ENCODE data around the gene PTPRF.
"Not testable (repeated sequence)": the region's sequence is repeated elsewhere in the genome, so short reads cannot be mapped to it uniquely, and the experiment has no call there.

PTPRF gene

DNA sequence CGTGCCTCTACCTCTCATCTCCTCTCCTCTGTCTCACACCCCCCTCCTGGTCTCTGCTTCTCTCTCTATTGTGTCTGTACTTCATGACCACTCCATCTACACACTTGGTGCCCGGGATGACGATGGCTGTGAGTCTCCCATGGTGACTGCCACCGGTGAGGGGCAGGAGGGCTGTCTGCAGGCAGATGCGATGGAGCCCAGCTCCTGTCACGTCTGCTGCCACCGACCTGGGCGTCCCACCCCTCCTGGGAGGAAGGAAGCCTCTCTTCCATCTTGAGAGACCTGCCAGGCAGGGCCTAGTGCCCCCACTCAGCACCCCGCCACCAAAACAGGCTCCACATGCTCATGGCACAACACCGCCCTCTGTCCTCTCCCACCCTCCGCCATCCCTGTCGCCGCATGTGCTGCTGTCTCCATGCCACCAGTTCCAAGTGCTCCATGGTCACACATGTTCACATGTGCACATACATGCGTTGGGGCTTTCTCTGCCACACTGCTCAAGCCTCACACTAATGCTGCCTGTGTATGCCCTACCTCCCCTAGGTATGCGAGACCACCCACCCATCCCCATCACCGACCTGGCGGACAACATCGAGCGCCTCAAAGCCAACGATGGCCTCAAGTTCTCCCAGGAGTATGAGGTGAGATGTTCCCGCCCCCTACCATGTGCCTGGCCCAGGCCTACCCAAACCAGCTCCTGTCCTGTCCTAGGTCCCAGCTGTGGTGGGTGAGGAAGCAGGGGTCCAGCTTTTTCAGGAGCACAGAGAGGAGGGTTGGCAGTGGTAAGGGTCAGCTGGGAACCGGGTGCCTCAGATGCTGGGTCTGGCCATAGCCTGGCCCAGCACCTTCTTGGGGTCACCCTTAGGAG lies 82.6 kb downstream of the PTPRF start:
- DNase-seq, result no peak

DNA sequence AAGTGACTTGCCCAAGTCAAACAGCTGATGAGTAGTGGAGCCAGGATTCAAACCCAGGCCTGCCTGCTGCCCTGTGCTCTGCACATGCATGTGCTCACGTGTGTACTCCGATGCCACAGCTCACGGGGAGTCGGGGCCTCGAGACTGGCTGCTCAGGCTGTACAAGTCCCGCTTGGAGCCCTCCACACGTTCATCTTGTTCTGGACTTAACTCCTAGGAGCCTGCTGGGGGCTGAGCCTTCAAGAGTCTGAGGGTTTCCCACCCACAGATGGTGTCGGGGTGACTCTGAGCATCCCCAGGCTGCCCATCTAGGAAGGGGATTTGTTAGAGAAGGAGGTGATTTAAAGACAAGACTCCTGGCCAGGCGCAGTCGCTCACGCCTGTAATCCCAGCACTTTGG lies 83.5 kb downstream of the PTPRF start:
- no peak for DNase-seq

DNA sequence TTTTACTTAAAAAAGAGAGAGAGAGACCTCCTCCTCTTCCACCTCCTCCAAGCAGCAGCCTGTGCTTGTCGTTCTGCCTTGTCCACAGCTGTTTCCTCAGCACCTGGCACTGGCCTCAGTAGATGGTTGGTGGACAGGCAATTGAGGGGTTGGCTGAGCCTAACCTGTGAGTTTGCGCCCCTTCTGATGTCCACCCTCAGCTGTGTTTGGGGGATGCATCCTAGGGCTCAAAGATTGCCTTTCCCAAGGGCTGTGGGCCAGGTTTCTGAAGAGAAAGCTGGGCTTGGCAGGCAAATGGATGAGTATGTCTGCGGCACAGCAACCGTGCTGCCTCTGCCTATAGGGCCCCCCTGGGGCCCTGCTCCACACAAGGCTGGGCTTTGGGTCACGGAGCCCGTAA lies 84.2 kb downstream of the PTPRF start:
- no peak for DNase-seq

DNA sequence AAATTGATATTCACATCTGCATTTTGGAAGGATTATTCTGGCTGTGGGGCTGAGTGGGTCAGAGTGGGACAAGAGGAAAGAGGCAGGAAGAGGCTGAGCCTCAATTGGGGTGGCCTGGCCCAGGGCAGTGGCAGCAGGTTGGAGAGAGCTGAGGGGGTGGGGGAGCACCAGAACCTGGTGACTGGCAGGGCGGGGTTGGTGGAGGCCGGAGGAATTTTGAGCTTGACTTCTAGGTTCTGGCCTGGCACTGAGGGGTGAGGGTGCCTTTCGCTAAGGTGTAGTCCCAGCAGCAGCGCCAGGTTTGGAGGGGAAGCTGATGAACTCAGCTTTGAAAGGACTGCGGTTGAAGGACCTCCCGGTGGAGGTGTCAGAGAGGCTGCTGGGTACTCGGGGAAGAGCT lies 85.7 kb downstream of the PTPRF start:
- no peak for DNase-seq

DNA sequence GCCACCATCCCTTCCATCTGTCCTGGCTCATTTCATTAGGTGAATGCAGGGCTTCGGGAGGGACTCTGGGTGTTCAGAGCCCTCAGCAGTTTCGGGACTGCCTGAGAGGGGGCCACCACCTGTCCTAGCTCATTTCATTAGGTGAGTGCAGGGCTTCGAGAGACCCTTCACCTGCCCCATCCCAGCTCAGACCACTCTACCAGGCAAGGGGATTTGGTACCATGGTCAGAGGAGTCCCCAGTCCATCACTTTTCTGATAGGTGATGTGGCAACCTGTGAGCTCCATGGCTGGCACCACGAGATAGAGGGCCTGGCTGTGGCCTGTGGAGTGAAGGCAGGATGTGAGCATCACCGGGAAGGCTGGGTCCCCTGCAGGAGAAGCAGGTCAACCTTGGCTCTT lies 86.3 kb downstream of the PTPRF start:
- no peak for DNase-seq

DNA sequence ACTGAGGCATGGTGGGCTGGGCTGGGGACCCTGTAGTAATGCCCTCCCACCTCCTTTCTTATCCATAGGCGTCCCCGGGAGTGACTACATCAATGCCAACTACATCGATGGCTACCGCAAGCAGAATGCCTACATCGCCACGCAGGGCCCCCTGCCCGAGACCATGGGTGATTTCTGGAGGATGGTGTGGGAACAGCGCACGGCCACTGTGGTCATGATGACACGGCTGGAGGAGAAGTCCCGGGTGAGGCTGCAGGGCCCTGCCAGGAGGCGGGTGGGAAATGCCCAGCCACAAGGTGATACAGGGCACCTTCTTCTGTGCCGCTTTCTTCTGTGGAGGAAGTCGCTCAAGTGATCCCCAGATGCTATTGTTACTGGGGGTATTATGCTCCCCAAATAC lies 87.0 kb downstream of the PTPRF start:
- no peak for DNase-seq

DNA sequence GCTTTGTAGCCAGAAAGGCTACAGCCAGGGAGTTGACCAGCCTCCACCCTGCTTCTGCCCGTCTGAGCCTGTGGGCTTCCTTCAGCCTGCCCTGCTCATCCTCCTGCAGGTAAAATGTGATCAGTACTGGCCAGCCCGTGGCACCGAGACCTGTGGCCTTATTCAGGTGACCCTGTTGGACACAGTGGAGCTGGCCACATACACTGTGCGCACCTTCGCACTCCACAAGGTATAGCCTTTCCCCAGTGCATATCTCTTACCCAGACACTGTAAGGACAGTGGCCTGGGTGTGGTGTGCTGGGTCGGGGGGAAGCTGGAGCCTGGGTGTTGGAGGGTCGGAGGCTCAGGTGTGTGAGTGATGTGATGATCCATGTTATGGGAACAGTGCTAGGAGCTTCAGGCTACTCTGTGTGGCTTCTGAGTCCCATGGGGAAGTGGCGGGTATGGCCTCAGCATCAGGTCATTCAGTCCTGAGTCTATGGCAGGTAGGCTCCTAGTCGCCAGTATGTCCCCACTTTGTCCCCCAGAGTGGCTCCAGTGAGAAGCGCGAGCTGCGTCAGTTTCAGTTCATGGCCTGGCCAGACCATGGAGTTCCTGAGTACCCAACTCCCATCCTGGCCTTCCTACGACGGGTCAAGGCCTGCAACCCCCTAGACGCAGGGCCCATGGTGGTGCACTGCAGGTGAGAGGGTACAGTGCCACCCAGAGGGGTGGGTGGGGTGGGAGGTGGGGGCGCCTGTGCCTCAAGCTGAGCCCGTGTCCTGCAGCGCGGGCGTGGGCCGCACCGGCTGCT lies 88.0 kb downstream of the PTPRF start:
- no peak for DNase-seq

DNA sequence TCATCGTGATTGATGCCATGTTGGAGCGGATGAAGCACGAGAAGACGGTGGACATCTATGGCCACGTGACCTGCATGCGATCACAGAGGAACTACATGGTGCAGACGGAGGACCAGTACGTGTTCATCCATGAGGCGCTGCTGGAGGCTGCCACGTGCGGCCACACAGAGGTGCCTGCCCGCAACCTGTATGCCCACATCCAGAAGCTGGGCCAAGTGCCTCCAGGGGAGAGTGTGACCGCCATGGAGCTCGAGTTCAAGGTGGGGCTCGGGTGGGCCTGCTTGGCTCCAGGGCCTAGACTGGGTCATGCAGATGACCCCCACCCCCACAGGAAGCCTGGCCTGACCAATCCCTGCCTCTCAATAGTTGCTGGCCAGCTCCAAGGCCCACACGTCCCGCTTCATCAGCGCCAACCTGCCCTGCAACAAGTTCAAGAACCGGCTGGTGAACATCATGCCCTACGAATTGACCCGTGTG lies 88.7 kb downstream of the PTPRF start:
- no peak for DNase-seq

DNA sequence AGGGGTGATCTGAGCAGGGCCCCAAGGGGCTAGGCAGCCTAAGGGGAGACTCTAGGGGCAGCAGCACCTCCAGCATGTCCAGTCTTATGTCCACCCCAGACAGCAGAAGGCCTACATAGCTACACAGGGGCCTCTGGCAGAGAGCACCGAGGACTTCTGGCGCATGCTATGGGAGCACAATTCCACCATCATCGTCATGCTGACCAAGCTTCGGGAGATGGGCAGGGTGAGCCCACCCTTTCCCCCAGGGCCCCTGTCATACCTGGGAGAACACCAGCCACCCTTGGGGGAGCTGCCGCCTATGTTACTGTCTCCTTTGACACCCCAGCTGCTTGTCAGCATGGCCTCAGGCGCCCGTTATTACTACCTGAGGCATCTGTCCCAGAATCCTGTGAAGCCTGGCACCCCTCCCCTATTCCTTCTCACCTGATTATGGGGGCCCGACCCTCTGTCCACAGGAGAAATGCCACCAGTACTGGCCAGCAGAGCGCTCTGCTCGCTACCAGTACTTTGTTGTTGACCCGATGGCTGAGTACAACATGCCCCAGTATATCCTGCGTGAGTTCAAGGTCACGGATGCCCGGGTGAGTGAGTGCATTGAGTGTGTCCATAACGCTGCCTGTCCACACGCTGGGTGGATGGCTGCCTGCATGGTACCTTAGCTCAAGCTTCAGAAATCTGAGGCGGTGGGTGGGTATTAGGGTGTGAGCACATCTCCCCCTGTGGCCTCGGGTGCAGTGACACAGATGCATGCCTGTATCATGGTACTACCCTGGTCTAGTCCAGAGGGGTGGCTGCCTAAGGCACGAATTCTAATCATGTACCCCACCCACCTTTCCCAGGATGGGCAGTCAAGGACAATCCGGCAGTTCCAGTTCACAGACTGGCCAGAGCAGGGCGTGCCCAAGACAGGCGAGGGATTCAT lies 89.6 kb downstream of the PTPRF start:
- no peak for DNase-seq

DNA sequence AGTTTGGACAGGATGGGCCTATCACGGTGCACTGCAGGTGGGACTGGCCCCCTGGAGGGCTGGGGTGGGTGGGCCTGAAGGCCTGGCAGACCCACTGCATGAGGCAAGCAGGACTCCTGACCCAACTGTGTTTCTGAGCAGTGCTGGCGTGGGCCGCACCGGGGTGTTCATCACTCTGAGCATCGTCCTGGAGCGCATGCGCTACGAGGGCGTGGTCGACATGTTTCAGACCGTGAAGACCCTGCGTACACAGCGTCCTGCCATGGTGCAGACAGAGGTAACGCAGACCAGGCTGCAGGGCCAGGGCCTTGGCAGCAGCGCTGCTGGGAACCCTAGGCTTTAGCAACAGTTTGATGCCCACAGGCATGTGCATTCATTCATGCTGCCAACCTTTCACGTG lies 90.3 kb downstream of the PTPRF start:
- no peak for DNase-seq

DNA sequence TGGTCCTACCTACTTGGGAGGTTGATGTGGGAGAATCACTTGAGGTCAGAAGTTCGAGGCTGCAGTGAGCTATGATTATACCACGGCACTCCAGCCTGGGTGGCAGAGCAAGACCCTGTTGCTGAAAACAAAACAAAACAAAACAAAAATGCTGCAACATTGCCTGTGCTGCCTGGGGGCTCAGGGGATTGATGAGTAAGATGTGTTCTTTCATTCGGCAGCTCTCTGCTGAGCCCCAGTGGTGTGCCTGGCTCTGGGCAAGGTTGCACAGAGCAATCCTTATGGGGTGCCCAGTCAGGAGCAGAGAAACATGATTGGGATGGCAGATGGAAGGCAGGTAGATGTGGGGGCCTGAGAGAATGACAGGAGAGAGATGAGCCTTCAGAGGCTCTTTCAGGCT lies 90.7 kb downstream of the PTPRF start:
- DNase-seq, result no peak

DNA sequence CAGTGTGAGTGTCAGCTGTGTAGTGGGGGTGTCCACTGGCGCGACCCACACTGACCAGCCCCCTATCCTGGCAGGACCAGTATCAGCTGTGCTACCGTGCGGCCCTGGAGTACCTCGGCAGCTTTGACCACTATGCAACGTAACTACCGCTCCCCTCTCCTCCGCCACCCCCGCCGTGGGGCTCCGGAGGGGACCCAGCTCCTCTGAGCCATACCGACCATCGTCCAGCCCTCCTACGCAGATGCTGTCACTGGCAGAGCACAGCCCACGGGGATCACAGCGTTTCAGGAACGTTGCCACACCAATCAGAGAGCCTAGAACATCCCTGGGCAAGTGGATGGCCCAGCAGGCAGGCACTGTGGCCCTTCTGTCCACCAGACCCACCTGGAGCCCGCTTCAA lies 91.2 kb downstream of the PTPRF start:
- no peak for DNase-seq

DNA sequence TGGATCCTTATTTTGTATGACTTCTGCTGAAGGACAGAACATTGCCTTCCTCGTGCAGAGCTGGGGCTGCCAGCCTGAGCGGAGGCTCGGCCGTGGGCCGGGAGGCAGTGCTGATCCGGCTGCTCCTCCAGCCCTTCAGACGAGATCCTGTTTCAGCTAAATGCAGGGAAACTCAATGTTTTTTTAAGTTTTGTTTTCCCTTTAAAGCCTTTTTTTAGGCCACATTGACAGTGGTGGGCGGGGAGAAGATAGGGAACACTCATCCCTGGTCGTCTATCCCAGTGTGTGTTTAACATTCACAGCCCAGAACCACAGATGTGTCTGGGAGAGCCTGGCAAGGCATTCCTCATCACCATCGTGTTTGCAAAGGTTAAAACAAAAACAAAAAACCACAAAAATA lies 91.8 kb downstream of the PTPRF start:
- no peak for DNase-seq

DNA sequence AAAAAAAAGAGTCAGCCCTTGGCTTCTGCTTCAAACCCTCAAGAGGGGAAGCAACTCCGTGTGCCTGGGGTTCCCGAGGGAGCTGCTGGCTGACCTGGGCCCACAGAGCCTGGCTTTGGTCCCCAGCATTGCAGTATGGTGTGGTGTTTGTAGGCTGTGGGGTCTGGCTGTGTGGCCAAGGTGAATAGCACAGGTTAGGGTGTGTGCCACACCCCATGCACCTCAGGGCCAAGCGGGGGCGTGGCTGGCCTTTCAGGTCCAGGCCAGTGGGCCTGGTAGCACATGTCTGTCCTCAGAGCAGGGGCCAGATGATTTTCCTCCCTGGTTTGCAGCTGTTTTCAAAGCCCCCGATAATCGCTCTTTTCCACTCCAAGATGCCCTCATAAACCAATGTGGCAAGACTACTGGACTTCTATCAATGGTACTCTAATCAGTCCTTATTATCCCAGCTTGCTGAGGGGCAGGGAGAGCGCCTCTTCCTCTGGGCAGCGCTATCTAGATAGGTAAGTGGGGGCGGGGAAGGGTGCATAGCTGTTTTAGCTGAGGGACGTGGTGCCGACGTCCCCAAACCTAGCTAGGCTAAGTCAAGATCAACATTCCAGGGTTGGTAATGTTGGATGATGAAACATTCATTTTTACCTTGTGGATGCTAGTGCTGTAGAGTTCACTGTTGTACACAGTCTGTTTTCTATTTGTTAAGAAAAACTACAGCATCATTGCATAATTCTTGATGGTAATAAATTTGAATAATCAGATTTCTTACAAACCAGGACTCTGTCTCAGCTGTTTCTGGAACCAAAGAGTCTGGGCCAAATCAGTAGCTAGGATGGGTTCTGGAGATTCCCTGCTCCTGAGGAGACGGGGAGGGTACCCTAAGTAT lies 92.5 kb downstream of the PTPRF start:
- no peak for DNase-seq

DNA sequence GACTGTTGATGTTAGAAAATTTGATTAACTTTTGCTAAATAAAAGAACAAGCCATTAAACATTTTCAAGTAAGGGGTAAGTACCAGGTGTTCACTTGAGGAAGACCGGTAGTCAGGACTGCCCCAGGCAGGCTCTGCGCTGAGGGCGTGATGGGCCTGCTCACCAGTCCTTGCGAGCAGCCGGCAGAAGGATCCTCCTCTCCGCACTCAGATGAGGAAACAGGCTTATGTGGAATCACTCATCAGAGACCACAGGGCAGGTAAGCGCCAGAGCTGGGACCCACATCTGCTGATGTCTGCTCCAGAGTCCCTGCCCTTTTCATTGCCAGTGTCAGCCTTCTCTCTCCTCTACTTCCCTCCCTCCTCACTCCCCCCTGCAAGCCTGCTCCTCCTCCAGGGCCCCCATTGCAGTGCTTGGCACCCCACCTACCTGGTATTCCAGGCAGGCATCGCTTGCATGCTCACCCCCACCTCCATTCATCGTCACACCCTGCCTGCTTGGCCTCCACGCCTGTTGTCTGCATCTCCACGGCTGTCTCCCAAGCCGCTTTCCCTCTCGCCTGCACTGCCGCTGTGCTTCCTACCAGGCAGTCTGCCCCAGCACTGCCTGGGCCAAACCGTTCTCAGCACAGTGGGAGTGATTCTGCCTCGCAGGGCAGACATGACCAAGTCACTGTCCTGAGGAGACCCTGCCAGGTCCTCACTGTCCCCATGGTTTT lies 94.5 kb downstream of the PTPRF start:
- no peak for DNase-seq

DNA sequence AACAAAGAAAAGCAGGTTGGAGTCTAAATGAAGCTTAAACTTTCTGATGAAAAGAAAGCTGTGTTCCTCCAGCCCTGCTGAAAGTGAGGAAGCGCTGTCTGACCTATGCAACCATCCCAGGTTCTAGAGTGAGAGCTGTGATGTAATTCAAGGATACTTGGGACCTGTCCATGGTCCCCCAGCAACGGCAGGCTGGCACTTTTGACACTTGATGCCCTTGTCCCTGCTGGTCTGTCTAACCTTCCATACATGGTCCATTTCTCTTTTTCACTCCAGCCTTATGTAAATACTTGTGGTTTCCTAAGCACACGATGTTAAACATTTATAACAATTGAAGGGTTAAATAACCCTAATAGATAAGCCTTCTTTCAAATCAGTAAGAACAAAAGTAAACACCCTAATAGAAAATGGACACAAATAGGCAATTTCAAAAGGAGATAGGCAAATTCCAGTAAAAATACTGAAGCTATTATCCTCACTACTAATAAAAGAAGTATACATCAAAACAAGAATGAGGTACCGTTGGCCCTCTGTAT lies 101.5 kb downstream of the PTPRF start:
- no peak for DNase-seq

DNA sequence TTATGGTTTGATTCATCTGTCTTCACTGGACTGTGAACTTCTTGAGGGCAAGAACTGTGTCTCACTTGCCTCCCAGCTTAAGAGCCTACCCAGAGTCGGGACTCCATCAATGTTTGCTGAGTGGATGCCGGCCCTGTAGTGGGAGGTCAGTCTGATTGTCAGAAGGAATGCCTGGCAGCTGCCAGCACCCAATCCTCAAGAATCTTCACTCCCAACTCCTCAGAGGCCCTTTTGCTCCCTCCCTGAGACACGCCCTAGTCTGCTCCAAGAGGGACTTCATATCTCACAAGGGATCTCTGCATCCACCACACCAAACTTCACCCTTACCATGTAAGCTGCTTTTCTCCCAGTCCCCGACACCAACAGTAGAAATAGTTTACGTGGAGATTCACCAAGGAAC lies 104.0 kb downstream of the PTPRF start:
- no peak for DNase-seq

DNA sequence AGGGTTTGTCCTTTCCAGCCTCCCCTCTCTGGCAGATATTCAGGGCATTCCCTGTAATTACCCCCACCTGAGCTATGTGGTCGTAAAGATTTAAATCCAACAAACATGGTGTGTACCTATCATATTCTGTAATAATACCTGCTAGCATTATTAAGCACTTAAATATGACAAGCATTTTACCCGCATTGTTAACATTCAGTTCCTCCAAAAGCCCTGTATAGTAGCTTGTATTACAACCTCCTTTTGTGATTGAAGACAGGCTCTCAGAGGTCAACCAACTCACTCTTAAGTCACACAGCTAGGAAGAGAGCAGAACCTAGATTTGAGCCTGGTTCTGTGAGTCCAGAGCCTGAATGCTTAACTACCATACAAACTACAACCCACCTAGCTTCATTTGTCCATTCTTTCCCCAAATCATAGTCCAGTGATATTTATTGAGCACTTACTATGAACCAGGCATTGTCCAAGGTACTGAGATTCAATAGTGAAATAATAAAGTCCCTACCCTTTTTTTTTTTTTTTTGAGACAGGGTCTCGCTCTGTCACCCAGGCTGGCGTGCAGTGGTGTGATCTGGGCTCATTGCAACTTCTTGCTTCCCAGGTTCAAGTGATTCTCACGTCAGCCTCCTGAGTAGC lies 105.4 kb downstream of the PTPRF start:
- DNase-seq, result no peak

DNA sequence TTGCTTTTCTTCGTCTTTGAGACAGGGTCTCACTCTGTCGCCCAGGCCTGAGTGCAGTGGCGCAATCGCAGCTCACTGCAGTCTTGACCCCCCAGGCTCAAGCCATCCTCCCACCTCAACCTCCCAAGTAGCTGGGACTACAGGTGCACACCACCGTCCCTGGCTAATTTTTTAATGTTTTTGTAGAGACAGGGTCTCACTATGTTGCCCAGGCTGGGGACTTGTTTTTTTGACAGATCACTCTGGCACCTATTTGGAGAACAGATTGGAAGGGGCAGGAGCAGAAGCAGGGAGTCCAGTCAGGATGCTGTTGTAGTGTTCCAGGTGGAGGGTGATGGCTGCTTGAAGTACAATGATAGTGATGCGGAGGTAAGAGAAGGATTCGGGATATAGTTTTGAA lies 106.6 kb downstream of the PTPRF start:
- DNase-seq, result no peak

DNA sequence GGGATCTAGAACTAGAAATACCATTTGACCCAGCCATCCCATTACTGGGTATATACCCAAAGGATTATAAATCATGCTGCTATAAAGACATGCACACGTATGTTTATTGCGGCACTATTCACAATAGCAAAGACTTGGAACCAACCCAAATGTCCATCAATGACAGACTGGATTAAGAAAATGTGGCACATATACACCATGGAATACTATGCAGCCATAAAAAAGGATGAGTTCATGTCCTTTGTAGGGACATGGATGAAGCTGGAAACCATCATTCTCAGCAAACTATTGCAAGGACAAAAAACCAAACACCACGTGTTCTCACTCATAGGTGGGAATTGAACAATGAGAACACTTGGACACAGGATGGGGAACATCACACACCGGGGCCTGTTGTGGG lies 107.7 kb downstream of the PTPRF start:
- not testable (repeated sequence) for DNase-seq

Data from inflammatory macrophage treated with lipopolysaccharide for 4 hours (primary cell).